SU-DHL-6 (cell line): Measurements from ENCODE around the gene CDK14.

Experiments
- H2AFZ ChIP-seq: fragments of 200-600 bp; sonication (generic); 2 replicates; pipeline ENCODE4 v1.6.1; 2014; ENCODE audit warnings: low read depth, mild to moderate bottlenecking, moderate library complexity, mixed read lengths, antibody characterized with exemption, low read length; ENCODE audit not compliant: severe bottlenecking
- H3F3A ChIP-seq: fragments of 200-600 bp; shearing (Covaris generic); 2 replicates; pipeline ENCODE4 v1.6.0; 2016; ENCODE audit warnings: antibody characterized with exemption, mild to moderate bottlenecking; ENCODE audit not compliant: insufficient read depth
- H3K27ac ChIP-seq: fragments of 200-600 bp; sonication (generic); 2 replicates; pipeline ENCODE4 v1.5.1; 2016; ENCODE audit warnings: low read depth, mild to moderate bottlenecking, low read length, moderate library complexity, mixed read lengths
- H3K27me3 ChIP-seq: fragments of 200-600 bp; sonication (generic), shearing (Covaris generic); 2 replicates; pipeline ENCODE4 v1.6.0; 2014; ENCODE audit warnings: mild to moderate bottlenecking, low read length
- H3K36me3 ChIP-seq: fragments of 200-600 bp; sonication (generic); 2 replicates; pipeline ENCODE4 v1.6.1; 2014; ENCODE audit warnings: mild to moderate bottlenecking, low read length, mixed read lengths
- H3K4me2 ChIP-seq: fragments of 300-600, 200-600 bp; shearing (Covaris generic), sonication (generic); 2 replicates; pipeline ENCODE4 v1.6.0; 2014; ENCODE audit warnings: low read length, low read depth, mild to moderate bottlenecking; ENCODE audit not compliant: poor library complexity, severe bottlenecking
- H3K4me3 ChIP-seq: fragments of 200-600 bp; sonication (generic); 2 replicates; pipeline ENCODE4 v1.5.1; 2014; ENCODE audit warnings: antibody characterized with exemption, low read length, mild to moderate bottlenecking, mixed read lengths; ENCODE audit not compliant: insufficient read depth, poor library complexity, severe bottlenecking
- H3K79me2 ChIP-seq: fragments of 200-600 bp; sonication (generic); 2 replicates; pipeline ENCODE4 v1.6.1; 2014; ENCODE audit warnings: mild to moderate bottlenecking, low read length, moderate library complexity; ENCODE audit not compliant: insufficient read depth
- H3K9ac ChIP-seq: fragments of 200-600 bp; sonication (generic); 2 replicates; pipeline ENCODE4 v1.7.0; 2014; ENCODE audit warnings: mild to moderate bottlenecking, low read length
- H3K9me2 ChIP-seq: fragments of 200-600 bp; sonication (generic); replicated peaks from 2 replicates; pipeline ENCODE4 v1.6.1; 2014; ENCODE audit warnings: low read length; ENCODE audit not compliant: insufficient read depth
- H3K9me3 ChIP-seq: fragments of 200-600 bp; sonication (generic); 2 replicates; pipeline ENCODE4 v1.6.1; 2014; ENCODE audit warnings: low read length, mixed read lengths; ENCODE audit not compliant: insufficient read depth
- H4K20me1 ChIP-seq: fragments of 200-600 bp; sonication (generic); 2 replicates; pipeline ENCODE4 v1.6.1; 2014; ENCODE audit warnings: low read depth, mild to moderate bottlenecking, antibody characterized with exemption, low read length, moderate library complexity, mixed read lengths
- EZH2phosphoT487 ChIP-seq: fragments of 200-600 bp; sonication (generic), shearing (Covaris generic); conservative IDR thresholded peaks from 2 replicates; pipeline ENCODE4 v1.6.1; 2018; ENCODE audit warnings: mild to moderate bottlenecking, antibody characterized with exemption, low read length, moderate library complexity, mixed read lengths
- TF ChIP-seq, protein P1 (sequence below): fragments of 200-600 bp; sonication (generic); IDR thresholded peaks from one replicate; pipeline ENCODE4 v1.5.1; 2017; ENCODE audit warnings: antibody characterized with exemption, mild to moderate bottlenecking, low read length, moderate library complexity; ENCODE audit not compliant: insufficient read depth, poor library complexity, severe bottlenecking

CDK14 gene

GRCh38 chr7:90698616-90699015 lies 102.5 kb downstream of the CDK14 start:
- Histone ChIP-seq H2AFZ (no peak overlapping the region), H3K9ac (no peak overlapping the region), H3F3A (no peaks in the 10 kb centered on the region), H3K79me2 (no peaks in the 10 kb centered on the region), H3K4me3 (no peak overlapping the region), H3K4me2 (no peak overlapping the region), H3K27ac (no peak overlapping the region), H3K9me2 (no peaks in the 10 kb centered on the region), H4K20me1 (no peaks in the 10 kb centered on the region), H3K36me3 (no peaks in the 10 kb centered on the region), H3K9me3 (no peaks in the 10 kb centered on the region), H3K27me3 (no peaks in the 10 kb centered on the region)
- no peak for TF ChIP-seq EZH2phosphoT487

GRCh38 chr7:90701021-90701420 lies 104.9 kb downstream of the CDK14 start:
- H3F3A ChIP-seq, result no peaks in the 10 kb centered on the region
- H3K36me3 ChIP-seq, result no peaks in the 10 kb centered on the region
- peak overlapping the region; percentile 33 for H3K4me3 ChIP-seq
- H3K79me2 ChIP-seq, result no peaks in the 10 kb centered on the region
- TF ChIP-seq, protein P1, sequence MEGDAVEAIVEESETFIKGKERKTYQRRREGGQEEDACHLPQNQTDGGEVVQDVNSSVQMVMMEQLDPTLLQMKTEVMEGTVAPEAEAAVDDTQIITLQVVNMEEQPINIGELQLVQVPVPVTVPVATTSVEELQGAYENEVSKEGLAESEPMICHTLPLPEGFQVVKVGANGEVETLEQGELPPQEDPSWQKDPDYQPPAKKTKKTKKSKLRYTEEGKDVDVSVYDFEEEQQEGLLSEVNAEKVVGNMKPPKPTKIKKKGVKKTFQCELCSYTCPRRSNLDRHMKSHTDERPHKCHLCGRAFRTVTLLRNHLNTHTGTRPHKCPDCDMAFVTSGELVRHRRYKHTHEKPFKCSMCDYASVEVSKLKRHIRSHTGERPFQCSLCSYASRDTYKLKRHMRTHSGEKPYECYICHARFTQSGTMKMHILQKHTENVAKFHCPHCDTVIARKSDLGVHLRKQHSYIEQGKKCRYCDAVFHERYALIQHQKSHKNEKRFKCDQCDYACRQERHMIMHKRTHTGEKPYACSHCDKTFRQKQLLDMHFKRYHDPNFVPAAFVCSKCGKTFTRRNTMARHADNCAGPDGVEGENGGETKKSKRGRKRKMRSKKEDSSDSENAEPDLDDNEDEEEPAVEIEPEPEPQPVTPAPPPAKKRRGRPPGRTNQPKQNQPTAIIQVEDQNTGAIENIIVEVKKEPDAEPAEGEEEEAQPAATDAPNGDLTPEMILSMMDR, result no peak
- H3K9ac ChIP-seq, result peak overlapping the region; percentile 19; the same call in 1 of the 2 replicates
- no peaks in the 10 kb centered on the region for H3K27me3 ChIP-seq
- H3K9me3 ChIP-seq, result no peaks in the 10 kb centered on the region
- no peak overlapping the region for H3K27ac ChIP-seq
- no peaks in the 10 kb centered on the region for H4K20me1 ChIP-seq
- no peak overlapping the region for H2AFZ ChIP-seq
- no peaks in the 10 kb centered on the region for H3K9me2 ChIP-seq
- H3K4me2 ChIP-seq, result peak overlapping the region; percentile 59

DNA sequence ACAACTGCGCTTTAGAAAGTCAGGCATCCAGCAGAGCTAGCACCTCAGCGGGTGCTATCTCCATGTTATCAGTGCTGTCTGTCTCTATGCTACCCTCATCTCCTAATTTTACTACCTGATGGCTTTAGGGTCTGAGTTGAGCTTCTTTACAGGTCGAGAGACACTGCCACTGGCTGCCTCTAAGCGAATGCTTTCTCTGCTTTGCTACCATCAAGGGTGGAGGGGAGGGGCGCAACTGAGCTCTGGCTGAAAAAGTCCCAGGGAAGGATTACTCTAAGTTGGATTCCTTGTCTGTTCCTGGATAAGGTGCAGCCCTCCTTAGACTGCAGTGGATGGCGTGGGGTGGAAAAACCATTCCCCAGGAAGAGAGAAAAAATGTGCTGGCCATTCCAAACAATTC lies 105.7 kb downstream of the CDK14 start:
- Histone ChIP-seq H3K27ac (no peak overlapping the region), H3K9ac (no peak overlapping the region), H3K4me2 (no peak overlapping the region)

DNA sequence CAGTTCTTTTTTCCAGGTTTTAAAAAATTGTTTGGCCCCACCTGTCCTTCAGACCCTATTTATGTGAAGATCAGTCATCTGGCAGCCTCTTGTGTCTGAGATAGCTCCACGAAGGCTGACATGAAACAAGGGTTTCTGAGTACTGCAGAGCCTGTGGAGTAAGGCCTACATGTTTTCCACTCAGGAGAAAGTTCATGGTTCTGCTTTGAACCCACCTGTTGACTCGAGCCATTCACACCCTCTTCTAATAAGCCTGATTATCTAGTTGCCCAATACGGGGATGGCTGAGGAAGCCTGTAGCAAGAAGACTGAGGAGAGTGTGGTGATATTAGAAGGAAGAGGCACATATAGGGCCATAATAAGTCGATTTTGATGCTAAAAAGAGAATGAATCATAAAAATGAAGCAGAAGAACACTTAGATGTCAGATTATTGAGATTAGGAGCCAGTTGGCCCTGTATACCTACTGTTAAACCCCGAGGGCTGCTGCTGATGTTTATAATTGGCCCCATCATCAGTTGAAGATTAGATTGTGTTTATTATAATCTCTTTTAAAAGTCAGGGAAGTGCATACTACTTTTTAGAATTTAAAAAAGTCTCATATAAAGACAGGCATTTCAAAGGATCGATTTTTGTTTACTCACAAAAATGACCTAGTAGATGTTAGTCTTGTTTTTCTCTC lies 109.4 kb downstream of the CDK14 start:
- H3K9ac ChIP-seq, result no peak overlapping the region
- TF ChIP-seq EZH2phosphoT487, result no peak
- TF ChIP-seq, protein P1, result no peak
- H3K36me3 ChIP-seq, result no peaks in the 10 kb centered on the region
- H3K4me3 ChIP-seq, result no peak overlapping the region
- no peaks in the 10 kb centered on the region for H4K20me1 ChIP-seq
- no peaks in the 10 kb centered on the region for H3K9me3 ChIP-seq
- H3K27me3 ChIP-seq, result no peaks in the 10 kb centered on the region
- H3K79me2 ChIP-seq, result peaks cover 7% of the 10 kb centered on the region
- H3F3A ChIP-seq, result peaks cover 28% of the 10 kb centered on the region
- no peaks in the 10 kb centered on the region for H3K9me2 ChIP-seq
- H3K27ac ChIP-seq, result no peak overlapping the region
- no peak overlapping the region for H3K4me2 ChIP-seq
- no peak overlapping the region for H2AFZ ChIP-seq

More for the DNA sequence above, 105.7 kb downstream of the CDK14 start:
- Histone ChIP-seq H3K4me3 (no peak overlapping the region), H3K9me3 (no peaks in the 10 kb centered on the region), H4K20me1 (no peaks in the 10 kb centered on the region), H3K36me3 (no peaks in the 10 kb centered on the region), H3K79me2 (no peaks in the 10 kb centered on the region), H3F3A (no peaks in the 10 kb centered on the region), H3K27me3 (no peaks in the 10 kb centered on the region), H2AFZ (no peak overlapping the region), H3K9me2 (no peaks in the 10 kb centered on the region)
- TF ChIP-seq, protein P1, result no peak
- no peak for TF ChIP-seq EZH2phosphoT487
